22Rv1 (cell line): ENCODE data around the gene ZNF844.

Source experiments
- CTCF ChIP-seq: fragments of 450-650 bp; IDR thresholded peaks from 2 replicates; pipeline ENCODE4 v1.5.1; 2017; ENCODE audit warnings: mild to moderate bottlenecking
- ZFX ChIP-seq: fragments of 450-650 bp; IDR thresholded peaks from 2 replicates; pipeline ENCODE4 v1.6.1; 2017; ENCODE audit warnings: antibody characterized with exemption, borderline replicate concordance

- TF ChIP-seq CTCF (no peak), ZFX (no peak)
Observed at GRCh38 chr19:12015015-12015752, 49.3 kb upstream of the ZNF844 start.
